H1 (cell line): Measurements from ENCODE around the gene PPP1CC. TPM values are rescaled to one million over a fixed set of nuclear protein-coding genes. Genes with fewer than 3 reads are reported as not detected.

Experiments used
- CTCF ChIA-PET: fragments of 300-600 bp; sonication (Branson Sonifier 250); formaldehyde crosslinking; loops from one replicate; lab custom pipeline; 2021; ENCODE audit not compliant: partially characterized antibody; lab: Charles Lee
- POLR2A ChIA-PET: fragments of 300-600 bp; sonication (Branson Sonifier 250); formaldehyde crosslinking; loops from one replicate; lab custom pipeline; 2021; ENCODE audit warnings: inconsistent platforms; ENCODE audit not compliant: partially characterized antibody; lab: Charles Lee
- DNase-seq, 2 experiments: peaks; one replicate each; pipeline versions ENCODE4 v3.0.0 to v3.0.0-alpha.2; 2010 to 2022; ENCODE audit warnings: low spot score in 2 of 2, low read depth in 1 of 2, mixed read lengths in 1 of 2
- FAIRE-seq: peaks from 2 replicates; lab custom pipeline; 2011; peaks lifted over from hg19 to GRCh38; lab: Jason Lieb, UNC
- H2AFZ ChIP-seq: 2 replicates; pipeline ENCODE4 v1.8.1; 2012; ENCODE audit warnings: low read length, inconsistent platforms
- H2AK5ac ChIP-seq: 2 replicates; pipeline ENCODE4 v1.6.1; 2013; ENCODE audit warnings: low read depth, low read length
- H2BK120ac ChIP-seq: replicated peaks from 2 replicates; pipeline ENCODE3; 2013; ENCODE audit warnings: low read depth, low read length, inconsistent platforms
- H2BK12ac ChIP-seq: 2 replicates; pipeline ENCODE4 v1.6.1; 2013; ENCODE audit warnings: low read depth, low read length
- H2BK15ac ChIP-seq: 2 replicates; pipeline ENCODE4 v1.6.1; 2013; ENCODE audit warnings: low read length
- H2BK20ac ChIP-seq: 2 replicates; pipeline ENCODE4 v1.6.1; 2013; ENCODE audit warnings: low read length
- H2BK5ac ChIP-seq: 2 replicates; pipeline ENCODE4 v1.6.1; 2013; ENCODE audit warnings: low read depth, low read length
- H3K14ac ChIP-seq: 2 replicates; pipeline ENCODE4 v1.6.1; 2013; ENCODE audit warnings: inconsistent platforms; ENCODE audit not compliant: insufficient read length
- H3K18ac ChIP-seq: 2 replicates; pipeline ENCODE4 v1.6.1; 2013; ENCODE audit warnings: low read length; ENCODE audit errors: extremely low read depth
- H3K23ac ChIP-seq: 2 replicates; pipeline ENCODE4 v1.6.1; 2013; ENCODE audit warnings: inconsistent platforms; ENCODE audit not compliant: insufficient read length
- H3K23me2 ChIP-seq: 2 replicates; pipeline ENCODE4 v1.6.1; 2013; ENCODE audit warnings: low read depth, low read length
- H3K27ac ChIP-seq: 2 replicates; pipeline ENCODE4 v1.6.1; 2011; ENCODE audit warnings: low read depth, low read length, inconsistent platforms
- H3K27me3 ChIP-seq, 4 experiments: replicated peaks in 1 of 4; 1 replicate in 1 of 4; 2 replicates in 3 of 4; pipeline versions ENCODE4 v1.6.1 to v1.8.1; 2011 to 2013; ENCODE audit warnings: low read length in 3 of 4, mild to moderate bottlenecking in 3 of 4, inconsistent platforms in 2 of 4, mixed read lengths in 2 of 4, moderate library complexity in 1 of 4; ENCODE audit not compliant: control insufficient read depth in 3 of 4, insufficient read depth in 3 of 4; ENCODE audit errors: extremely low read depth in 1 of 4
- H3K36me3 ChIP-seq, 4 experiments: 2 replicates each; pipeline versions ENCODE4 v1.6.1 to v1.8.1; 2011 to 2013; ENCODE audit warnings: mild to moderate bottlenecking in 4 of 4, low read length in 3 of 4, moderate library complexity in 2 of 4, control low read depth in 1 of 4, inconsistent platforms in 1 of 4; ENCODE audit not compliant: insufficient read depth in 4 of 4, control insufficient read depth in 2 of 4
- H3K4ac ChIP-seq: replicated peaks from 2 replicates; pipeline ENCODE3; 2013; ENCODE audit warnings: low read length, low read depth, mixed read lengths, inconsistent platforms; ENCODE audit not compliant: insufficient read length
- H3K4me1 ChIP-seq, 4 experiments: replicated peaks in 1 of 4; 1 replicate in 1 of 4; 2 replicates in 3 of 4; pipeline versions ENCODE4 v1.6.1 to v1.8.1; 2011 to 2013; ENCODE audit warnings: low read length in 3 of 4, inconsistent platforms in 2 of 4, mixed read lengths in 1 of 4; ENCODE audit not compliant: insufficient read depth in 4 of 4, control insufficient read depth in 3 of 4
- H3K4me2 ChIP-seq, 2 experiments: 2 replicates each; pipeline versions ENCODE4 v1.6.1 to v1.8.1; 2011 to 2013; ENCODE audit warnings: low read depth in 2 of 2, low read length in 2 of 2, control low read depth in 1 of 2, inconsistent platforms in 1 of 2, mild to moderate bottlenecking in 1 of 2; ENCODE audit not compliant: insufficient read depth in 1 of 2
- H3K4me3 ChIP-seq, 4 experiments: fragments of 200-600, 300-600 bp in 1 of 4; sonication (generic), shearing (Covaris generic), sonication (Bioruptor Twin) in 1 of 4; 2 replicates each; pipeline versions ENCODE4 v1.5.1 to v1.8.1; 2011 to 2016; ENCODE audit warnings: low read length in 4 of 4, low read depth in 3 of 4, control low read depth in 2 of 4, inconsistent platforms in 2 of 4, mild to moderate bottlenecking in 2 of 4, mixed read lengths in 1 of 4, moderate library complexity in 1 of 4; ENCODE audit not compliant: insufficient read depth in 2 of 4; ENCODE audit errors: extremely low read depth in 1 of 4
- H3K56ac ChIP-seq: replicated peaks from 2 replicates; pipeline ENCODE3; 2013; ENCODE audit warnings: low read depth, mild to moderate bottlenecking, mixed read lengths, low read length, inconsistent platforms; ENCODE audit not compliant: insufficient read length
- H3K79me1 ChIP-seq: 2 replicates; pipeline ENCODE4 v1.6.1; 2013; ENCODE audit warnings: low read depth, low read length, control low read depth
- H3K79me2 ChIP-seq, 2 experiments: 2 replicates each; pipeline versions ENCODE4 v1.6.1 to v1.8.1; 2012 to 2013; ENCODE audit warnings: low read length in 2 of 2, mild to moderate bottlenecking in 2 of 2, inconsistent platforms in 1 of 2; ENCODE audit not compliant: insufficient read depth in 2 of 2, control insufficient read depth in 1 of 2
- H3K9ac ChIP-seq, 4 experiments: replicated peaks in 1 of 4; 1 replicate in 1 of 4; 2 replicates in 3 of 4; pipeline versions ENCODE4 v1.6.1 to v1.8.1; 2011 to 2013; ENCODE audit warnings: low read depth in 3 of 4, low read length in 3 of 4, control low read depth in 2 of 4, mild to moderate bottlenecking in 2 of 4, moderate library complexity in 2 of 4, inconsistent platforms in 1 of 4; ENCODE audit errors: extremely low read depth in 1 of 4
- H3K9me3 ChIP-seq, 2 experiments: 2 replicates each; pipeline versions ENCODE4 v1.6.1 to v1.8.1; 2012 to 2013; ENCODE audit warnings: mild to moderate bottlenecking in 2 of 2, moderate library complexity in 2 of 2, control low read depth in 1 of 2, inconsistent platforms in 1 of 2, low read depth in 1 of 2, low read length in 1 of 2, mixed read lengths in 1 of 2; ENCODE audit not compliant: insufficient read depth in 2 of 2
- H4K20me1 ChIP-seq, 2 experiments: replicated peaks in 1 of 2; 2 replicates each; pipeline versions ENCODE3 to v1.8.1; 2011 to 2013; ENCODE audit warnings: inconsistent platforms in 2 of 2, low read length in 2 of 2, mild to moderate bottlenecking in 1 of 2; ENCODE audit not compliant: insufficient read depth in 2 of 2, control insufficient read depth in 1 of 2
- H4K5ac ChIP-seq: 2 replicates; pipeline ENCODE4 v1.6.1; 2013; ENCODE audit warnings: low read length, low read depth, mixed read lengths, inconsistent platforms; ENCODE audit not compliant: insufficient read length
- H4K8ac ChIP-seq: 2 replicates; pipeline ENCODE4 v1.8.0; 2013; ENCODE audit warnings: mild to moderate bottlenecking, moderate library complexity, low read length, inconsistent platforms; ENCODE audit not compliant: insufficient read depth; ENCODE audit errors: extremely low read depth
- H4K91ac ChIP-seq: replicated peaks from 2 replicates; pipeline ENCODE3; 2013; ENCODE audit warnings: low read length, mixed read lengths, inconsistent platforms; ENCODE audit not compliant: insufficient read length
- ATF3 ChIP-seq: IDR thresholded peaks from 2 replicates; pipeline ENCODE4 v1.6.1; 2011; ENCODE audit warnings: low read depth, mild to moderate bottlenecking, low read length; ENCODE audit not compliant: insufficient read depth
- RFX5 ChIP-seq: IDR thresholded peaks from 2 replicates; pipeline ENCODE4 v1.6.1; 2011; ENCODE audit warnings: low read depth, low read length, improper control_type of control experiment, borderline replicate concordance
- SUZ12 ChIP-seq: fragments of 200-600 bp; sonication (generic); IDR thresholded peaks from 2 replicates; pipeline ENCODE4 v1.6.1; 2012; ENCODE audit warnings: mild to moderate bottlenecking, inconsistent platforms, low read length, moderate library complexity, mixed read lengths
- TBP ChIP-seq: IDR thresholded peaks from 2 replicates; pipeline ENCODE4 v1.6.1; 2011; ENCODE audit warnings: low read depth, low read length, improper control_type of control experiment
- USF2 ChIP-seq: IDR thresholded peaks from 2 replicates; pipeline ENCODE4 v1.6.1; 2011; ENCODE audit warnings: low read length, improper control_type of control experiment
- WGBS, 2 experiments: shearing (Covaris generic) in 1 of 2; methylation state at CpG; one replicate each; pipeline versions ENCODE4 v1.1.6 to v1.1.7; 2013 to 2015; ENCODE audit warnings: low lambda C conversion rate in 2 of 2, mixed read lengths in 2 of 2, inconsistent platforms in 1 of 2, low coverage in 1 of 2, missing lambda C conversion rate in 1 of 2; ENCODE audit not compliant: insufficient replicate concordance in 2 of 2, insufficient coverage in 1 of 2, insufficient read length in 1 of 2; ENCODE audit errors: extremely low coverage in 1 of 2, missing lambda C conversion rate in 1 of 2; 5-methylcytosine and 5-hydroxymethylcytosine counted together
- polyA plus RNA-seq, 7 experiments: library from polyadenylated mRNA; depleted of rRNA in 3 of 7; stranded (reverse) in 5 of 7; unstranded in 2 of 7; fragments of >200 nt in 5 of 7; fragments of 200-250 nt in 2 of 7; gene quantifications; 1 replicate in 5 of 7; 2 replicates in 1 of 7; 4 replicates in 1 of 7; pipeline versions ENCODE4 v1.2.1 to v1.2.3, GENCODE V29; 2011 to 2013; ENCODE audit warnings: missing spikeins in 2 of 7, mixed read lengths in 2 of 7
- total RNA-seq: library from RNA; stranded (reverse); fragmentation: NEBNext Ultra II Directional; extraction: Animal tissue kit (Norgen Biotek cat#: 25700); gene quantifications from 2 replicates; pipeline ENCODE4 v1.2.1, GENCODE V29; 2021

Gene PPP1CC
- total and polyA plus RNA-seq, 2 of the 8 experiments (the other 6 are each of a cell fraction or from before 2014, with no cell fraction given) = 193 to 350 TPM

- Histone ChIP-seq H2BK120ac (no peak overlapping the region), H4K8ac (no peak overlapping the region), H2AFZ (no peak overlapping the region), H3K27me3 (no peaks in the 10 kb centered on the region), H4K91ac (no peak overlapping the region), H3K4me3 (no peak overlapping the region), H2BK5ac (no peak overlapping the region), H3K23ac (no peak overlapping the region), H3K79me1 (peaks cover 7% of the 10 kb centered on the region; the same call in 1 of the 2 replicates), H2BK12ac (no peak overlapping the region), H3K4me1 (peaks cover 0 to 3% (median 2%) of the 10 kb centered on the region in 4 experiments; a peak in 4 of 7 replicates), H4K5ac (no peak overlapping the region), H4K20me1 (peaks cover 37 to 48% of the 10 kb centered on the region in 2 experiments), H3K18ac (no peak overlapping the region), H3K9me3 (no peaks in the 10 kb centered on the region), H3K79me2 (peaks cover 46 to 100% of the 10 kb centered on the region in 2 experiments), H3K23me2 (no peaks in the 10 kb centered on the region), H3K4ac (no peak overlapping the region), H2AK5ac (no peak overlapping the region), H2BK15ac (no peak overlapping the region), H3K4me2 (no peak overlapping the region), H3K27ac (no peak overlapping the region), H3K56ac (no peak overlapping the region), H3K9ac (no peak overlapping the region), H3K14ac (no peak overlapping the region), H3K36me3 (peaks cover 10 to 66% (median 33%) of the 10 kb centered on the region in 4 experiments), H2BK20ac (no peak overlapping the region)
- POLR2A ChIA-PET = interaction anchor here (0.6 to 1.8 kb wide), 5 partner anchors 9 to 1767 kb away, joined by 3 to 6 read pairs (median 4); partner anchors contain the start of gene PPP1CC
- CTCF ChIA-PET = interaction anchor here (0.6 to 0.9 kb wide), 3 partner anchors 13 to 94 kb away, joined by 3 to 5 read pairs (median 3); no protein-coding TSS in a partner anchor
- no peak for DNase-seq
- WGBS, 2 experiments = 93% methylated on average over 5 of the region's 5 CpGs; no CpG with 5 or more reads in 1 of the 2 experiments
- FAIRE-seq = no peak
- TF ChIP-seq ATF3 (no peak), USF2 (no peak), RFX5 (no peak), SUZ12 (no peak), TBP (no peak)
Observed at GRCh38 chr12:110733089-110733715, 9.5 kb downstream of the PPP1CC start.
